IMR-90 (cell line): ENCODE measurements around the gene ZNF408. TPM values are rescaled to one million over a fixed set of nuclear protein-coding genes. Genes with fewer than 3 reads are reported as not detected.

Experiments used
- ATAC-seq: fragments of 200-7000 bp; cut with Tn5 transposase; 2 replicates; pipeline ENCODE4 v1.9.1; 2020; ENCODE audit warnings: low read depth, mild to moderate bottlenecking, moderate library complexity
- BruUV-seq: library from RNA; stranded (reverse); fragments of 400-500 nt; replicated peaks from 2 replicates; lab custom pipeline; 2021; lab: Mats Ljungman, UMichigan
- CTCF ChIA-PET: fragments of 300-600 bp; formaldehyde crosslinking; extraction: SDS; loops from one replicate; lab custom pipeline; 2021; ENCODE audit warnings: antibody characterized with exemption; lab: Yijun Ruan, JAX
- POLR2A ChIA-PET: fragments of 300-600 bp; sonication (Branson Sonifier 250); formaldehyde crosslinking; loops from one replicate; lab custom pipeline; 2022; ENCODE audit warnings: antibody characterized with exemption; ENCODE audit not compliant: unreplicated experiment; lab: Charles Lee
- DNase-seq: peaks from one replicate; pipeline ENCODE4 v3.0.0; 2013
- H2AFZ ChIP-seq: replicated peaks from 2 replicates; pipeline ENCODE3; 2013; ENCODE audit warnings: low read length, mild to moderate bottlenecking; ENCODE audit not compliant: poor library complexity
- H2AK5ac ChIP-seq: 2 replicates; pipeline ENCODE4 v1.6.1; 2013; ENCODE audit warnings: low read depth, low read length, inconsistent platforms
- H2AK9ac ChIP-seq: replicated peaks from 2 replicates; pipeline ENCODE3; 2013; ENCODE audit warnings: mild to moderate bottlenecking, low read depth, low read length, moderate library complexity; ENCODE audit not compliant: poor library complexity
- H2BK120ac ChIP-seq: 2 replicates; pipeline ENCODE4 v1.6.1; 2013; ENCODE audit warnings: low read depth, low read length, inconsistent platforms
- H2BK15ac ChIP-seq: 3 replicates; pipeline ENCODE4 v1.6.1; 2013; ENCODE audit warnings: low read depth, low read length, inconsistent platforms
- H2BK20ac ChIP-seq: 2 replicates; pipeline ENCODE4 v1.6.1; 2013; ENCODE audit warnings: low read depth, mild to moderate bottlenecking, inconsistent platforms, low read length, moderate library complexity
- H2BK5ac ChIP-seq: 2 replicates; pipeline ENCODE4 v1.6.1; 2013; ENCODE audit warnings: mild to moderate bottlenecking, low read depth, low read length, inconsistent platforms; ENCODE audit not compliant: poor library complexity, severe bottlenecking
- H3K14ac ChIP-seq: replicated peaks from 2 replicates; pipeline ENCODE4 v1.6.1; 2013; ENCODE audit warnings: low read depth, low read length, inconsistent platforms
- H3K18ac ChIP-seq: 2 replicates; pipeline ENCODE4 v1.6.1; 2013; ENCODE audit warnings: low read depth, low read length, control low read depth
- H3K23ac ChIP-seq: 2 replicates; pipeline ENCODE4 v1.6.1; 2013; ENCODE audit warnings: low read depth, low read length, inconsistent platforms
- H3K27ac ChIP-seq: 2 replicates; pipeline ENCODE4 v1.5.1; 2013; ENCODE audit warnings: mild to moderate bottlenecking, control low read depth, low read length; ENCODE audit not compliant: insufficient read depth
- H3K27me3 ChIP-seq: 2 replicates; pipeline ENCODE4 v1.6.1; 2013; ENCODE audit warnings: low read length; ENCODE audit not compliant: control insufficient read depth, insufficient read depth
- H3K36me3 ChIP-seq: 2 replicates; pipeline ENCODE4 v1.6.1; 2013; ENCODE audit warnings: low read length, mixed read lengths; ENCODE audit not compliant: control insufficient read depth, insufficient read depth
- H3K4ac ChIP-seq: 2 replicates; pipeline ENCODE4 v1.6.1; 2013; ENCODE audit warnings: low read depth, low read length, inconsistent platforms
- H3K4me1 ChIP-seq: 2 replicates; pipeline ENCODE4 v1.6.1; 2013; ENCODE audit warnings: low read length, mixed read lengths; ENCODE audit not compliant: control insufficient read depth, insufficient read depth
- H3K4me2 ChIP-seq: 2 replicates; pipeline ENCODE4 v1.6.1; 2013; ENCODE audit warnings: low read depth, mild to moderate bottlenecking, control low read depth, low read length, moderate library complexity
- H3K4me3 ChIP-seq: 2 replicates; pipeline ENCODE4 v1.5.1; 2013; ENCODE audit warnings: low read depth, mild to moderate bottlenecking, control low read depth, low read length, moderate library complexity; ENCODE audit not compliant: insufficient read depth
- H3K56ac ChIP-seq: 2 replicates; pipeline ENCODE4 v1.6.1; 2013; ENCODE audit warnings: low read length, inconsistent platforms; ENCODE audit not compliant: insufficient read depth; ENCODE audit errors: extremely low read depth
- H3K79me1 ChIP-seq, 2 experiments: 2 replicates each; pipeline ENCODE4 v1.6.1; 2013; ENCODE audit warnings: low read length in 2 of 2, inconsistent platforms in 1 of 2, low read depth in 1 of 2
- H3K9ac ChIP-seq: 2 replicates; pipeline ENCODE4 v1.6.1; 2013; ENCODE audit warnings: low read depth, low read length, control low read depth
- H3K9me1 ChIP-seq: 2 replicates; pipeline ENCODE4 v1.6.1; 2013; ENCODE audit warnings: low read length, inconsistent platforms; ENCODE audit not compliant: insufficient read depth
- H3K9me3 ChIP-seq: 2 replicates; pipeline ENCODE4 v1.6.1; 2013; ENCODE audit warnings: low read length; ENCODE audit not compliant: control insufficient read depth, insufficient read depth
- H4K20me1 ChIP-seq: 2 replicates; pipeline ENCODE4 v1.6.1; 2013; ENCODE audit warnings: low read length, inconsistent platforms; ENCODE audit not compliant: insufficient read depth
- H4K5ac ChIP-seq: 2 replicates; pipeline ENCODE4 v1.6.1; 2013; ENCODE audit warnings: mild to moderate bottlenecking, low read depth, low read length, control low read depth
- H4K8ac ChIP-seq, 2 experiments: 2 replicates each; pipeline ENCODE4 v1.6.1; 2013; ENCODE audit warnings: low read depth in 2 of 2, low read length in 2 of 2, control low read depth in 1 of 2, inconsistent platforms in 1 of 2
- H4K91ac ChIP-seq: 2 replicates; pipeline ENCODE4 v1.6.1; 2013; ENCODE audit warnings: low read depth, low read length, inconsistent platforms; ENCODE audit not compliant: insufficient read depth
- CEBPB ChIP-seq: IDR thresholded peaks from 2 replicates; pipeline ENCODE4 v1.6.1; 2012; ENCODE audit warnings: low read depth, low read length, improper control_type of control experiment
- MXI1 ChIP-seq: IDR thresholded peaks from 2 replicates; pipeline ENCODE4 v1.6.1; 2012; ENCODE audit warnings: low read depth, mild to moderate bottlenecking, low read length, moderate library complexity, borderline replicate concordance
- NFE2L2 ChIP-seq: fragments of 150-350 bp; IDR thresholded peaks from 2 replicates; pipeline ENCODE4 v1.6.1; 2016; ENCODE audit warnings: low read depth, mild to moderate bottlenecking, low read length
- POLR2A ChIP-seq: IDR thresholded peaks from 2 replicates; pipeline ENCODE4 v1.6.1; 2012; ENCODE audit warnings: mild to moderate bottlenecking, low read depth, low read length
- RAD21 ChIP-seq: IDR thresholded peaks from 2 replicates; pipeline ENCODE4 v1.6.1; 2012; ENCODE audit warnings: low read length, improper control_type of control experiment
- RFX5 ChIP-seq: IDR thresholded peaks from 2 replicates; pipeline ENCODE4 v1.8.0; 2012; ENCODE audit warnings: low read depth, mild to moderate bottlenecking, low read length, moderate library complexity
- SMC3 ChIP-seq: fragments of 150-350 bp; IDR thresholded peaks from 2 replicates; pipeline ENCODE4 v1.6.1; 2016; ENCODE audit warnings: low read depth, mild to moderate bottlenecking, antibody characterized with exemption, low read length, moderate library complexity
- WGBS, 2 experiments: methylation state at CpG; one replicate each; pipeline versions ENCODE4 v1.1.5 to v1.1.7; 2013; ENCODE audit warnings: missing lambda C conversion rate in 2 of 2; ENCODE audit not compliant: insufficient read length in 1 of 2; ENCODE audit errors: extremely low coverage in 2 of 2; 5-methylcytosine and 5-hydroxymethylcytosine counted together
- dilution Hi-C: fragments of 300-500 bp; cut with HindIII; formaldehyde crosslinking; loops from one replicate; pipeline ENCODE4 v1.14.3; 2018; ENCODE audit warnings: low sequenced_read_pairs; ENCODE audit not compliant: unreplicated experiment
- in situ Hi-C: fragments of 300-500 bp; cut with MboI; formaldehyde crosslinking; loops from 3 replicates; pipeline ENCODE4 v1.14.3; 2019; ENCODE audit warnings: low sequenced_read_pairs, inconsistent platforms, mixed read lengths
- intact Hi-C: fragments of 100-400 bp; cut with micrococcal nuclease; formaldehyde crosslinking; loops from 2 replicates; pipeline ENCODE4 v1.10.0; 2022
- polyA plus RNA-seq, 3 experiments: library from polyadenylated mRNA; depleted of rRNA; stranded (reverse); fragments of >200 nt; gene quantifications; 2 replicates each; pipeline ENCODE4 v1.2.3, GENCODE V29; 2012; ENCODE audit warnings: low replicate concordance in 1 of 3
- total RNA-seq: library from RNA; depleted of rRNA; stranded (reverse); fragments of >200 nt; gene quantifications from 2 replicates; pipeline ENCODE4 v1.2.3, GENCODE V29; 2012
- TF ChIP-seq, protein P1 (sequence below): fragments of 150-350 bp; IDR thresholded peaks from 2 replicates; pipeline ENCODE4 v1.6.1; 2016; ENCODE audit warnings: low read depth, mild to moderate bottlenecking, low read length, moderate library complexity, borderline replicate concordance
- TF ChIP-seq, protein P2 (sequence below): fragments of 150-350 bp; IDR thresholded peaks from 2 replicates; pipeline ENCODE4 v1.6.1; 2017; ENCODE audit warnings: mild to moderate bottlenecking, antibody characterized with exemption, low read length, low read depth

The ZNF408 gene
- total and polyA plus RNA-seq, 2 of the 4 experiments (the other 2 are of a cell fraction) = 9.5 to 11.1 TPM

DNA sequence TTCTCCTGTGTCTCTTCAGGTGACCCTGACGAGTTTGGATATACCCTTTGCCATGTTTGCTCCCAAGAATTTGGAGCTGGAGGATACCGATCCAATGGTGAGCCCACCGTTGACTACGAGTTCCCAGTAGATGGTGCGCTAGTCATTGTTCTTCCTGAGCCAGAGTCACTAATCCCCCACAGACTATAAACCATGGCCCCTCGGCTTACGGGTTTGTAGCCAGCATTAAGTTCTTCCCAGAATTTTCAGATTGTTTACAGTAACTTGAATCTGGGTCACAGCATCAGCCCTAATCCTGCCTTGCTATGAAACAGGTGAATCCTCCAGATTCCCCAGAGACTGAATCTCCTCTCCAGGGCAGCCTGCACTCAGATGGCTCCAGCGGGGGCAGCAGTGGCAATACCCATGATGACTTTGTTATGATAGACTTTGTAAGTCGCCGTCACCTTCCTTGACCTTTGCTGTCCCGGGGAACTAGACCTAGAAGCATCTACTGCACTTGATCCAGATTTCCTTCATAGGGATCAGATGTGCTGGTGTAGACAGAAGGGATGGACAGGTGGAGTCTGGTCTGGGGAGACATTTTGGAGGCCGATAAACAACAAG lies 32.2 kb upstream of the ZNF408 start:
- ATAC-seq (no peak), DNase-seq (no peak)
- in situ Hi-C loops = no loop called here
- Histone ChIP-seq H4K8ac (no peak overlapping the region), H2AK5ac (no peak overlapping the region), H3K56ac (no peak overlapping the region), H2BK120ac (no peak overlapping the region), H3K27me3 (no peaks in the 10 kb centered on the region), H4K20me1 (no peaks in the 10 kb centered on the region), H3K4me1 (peaks cover 1% of the 10 kb centered on the region; the same call in 1 of the 2 replicates), H3K79me1 (peaks cover 0 to 8% of the 10 kb centered on the region in 2 experiments; a peak in 2 of 4 replicates), H3K4me3 (no peak overlapping the region), H3K27ac (no peak overlapping the region), H2BK15ac (no peak overlapping the region), H3K18ac (no peak overlapping the region), H2BK5ac (no peak overlapping the region), H3K23ac (no peak overlapping the region), H2AK9ac (peak overlapping the region; percentile 19), H3K36me3 (peaks cover 64% of the 10 kb centered on the region), H2AFZ (no peak overlapping the region), H2BK20ac (no peak overlapping the region), H3K9me3 (no peaks in the 10 kb centered on the region), H3K4ac (no peak overlapping the region), H4K5ac (no peak overlapping the region), H4K91ac (no peak overlapping the region), H3K14ac (no peak overlapping the region), H3K4me2 (no peak overlapping the region), H3K9me1 (peaks cover 12% of the 10 kb centered on the region), H3K9ac (no peak overlapping the region)
- WGBS, 2 experiments = 91% methylated on average over 7 of the region's 12 CpGs; no CpG with 5 or more reads in 1 of the 2 experiments
- ChIA-PET POLR2A (interaction anchor here (0.6 kb wide), 1 partner anchor 808 kb away, joined by 5 read pairs; no protein-coding TSS in a partner anchor), CTCF (interaction anchor here (1.3 kb wide), 1 partner anchor 9 kb away, joined by 6 read pairs; no protein-coding TSS in a partner anchor)
- dilution Hi-C loops = no loop called here
- no TSS peak for BruUV-seq
- intact Hi-C loops = no loop called here
- TF ChIP-seq, protein P1, sequence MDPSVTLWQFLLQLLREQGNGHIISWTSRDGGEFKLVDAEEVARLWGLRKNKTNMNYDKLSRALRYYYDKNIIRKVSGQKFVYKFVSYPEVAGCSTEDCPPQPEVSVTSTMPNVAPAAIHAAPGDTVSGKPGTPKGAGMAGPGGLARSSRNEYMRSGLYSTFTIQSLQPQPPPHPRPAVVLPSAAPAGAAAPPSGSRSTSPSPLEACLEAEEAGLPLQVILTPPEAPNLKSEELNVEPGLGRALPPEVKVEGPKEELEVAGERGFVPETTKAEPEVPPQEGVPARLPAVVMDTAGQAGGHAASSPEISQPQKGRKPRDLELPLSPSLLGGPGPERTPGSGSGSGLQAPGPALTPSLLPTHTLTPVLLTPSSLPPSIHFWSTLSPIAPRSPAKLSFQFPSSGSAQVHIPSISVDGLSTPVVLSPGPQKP = no peak
- TF ChIP-seq MXI1 (no peak), RAD21 (no peak), SMC3 (no peak), RFX5 (no peak), POLR2A (no peak), CEBPB (no peak), NFE2L2 (no peak)
- TF ChIP-seq, protein P2, sequence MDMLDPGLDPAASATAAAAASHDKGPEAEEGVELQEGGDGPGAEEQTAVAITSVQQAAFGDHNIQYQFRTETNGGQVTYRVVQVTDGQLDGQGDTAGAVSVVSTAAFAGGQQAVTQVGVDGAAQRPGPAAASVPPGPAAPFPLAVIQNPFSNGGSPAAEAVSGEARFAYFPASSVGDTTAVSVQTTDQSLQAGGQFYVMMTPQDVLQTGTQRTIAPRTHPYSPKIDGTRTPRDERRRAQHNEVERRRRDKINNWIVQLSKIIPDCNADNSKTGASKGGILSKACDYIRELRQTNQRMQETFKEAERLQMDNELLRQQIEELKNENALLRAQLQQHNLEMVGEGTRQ = no peak
